Measurements from ENCODE around the gene PPFIBP2.

- TF ChIP-seq SP1 (IDR thresholded peaks at IDR 0.05; ENCODE audit: low read depth) (no peak), CTCF (IDR thresholded peaks at IDR 0.05 in 2 of 3, conservative IDR thresholded peaks at IDR 0.05 in 1 of 3; ENCODE audit: borderline replicate concordance in 1 of 3, insufficient read depth in 1 of 3, low read depth in 2 of 3, low read length in 2 of 3) (peak; percentile 67 to 80 (median 73); a peak in 5 of 6 replicates), SIN3A (IDR thresholded peaks at IDR 0.05; ENCODE audit: low read depth) (no peak), ZNF274 (IDR thresholded peaks at IDR 0.05; ENCODE audit: low read depth, low read length) (no peak), POLR2A (IDR thresholded peaks at IDR 0.05; ENCODE audit: borderline replicate concordance, extremely low read depth, insufficient read depth, insufficient read length) (no peak), ATF3 (IDR thresholded peaks at IDR 0.05) (no peak), ELF1 (IDR thresholded peaks at IDR 0.05; ENCODE audit: borderline replicate concordance, low read depth) (no peak)
Measured at GRCh38 chr11:7548659-7549274, 35.0 kb downstream of the PPFIBP2 start.

Measured in HCT116 (cell line).